Measurements from ENCODE around the gene ZNF358.

The ZNF358 gene

GRCh38 chr19:7552781-7553180 is 36.9 kb downstream of the ZNF358 start:
- Histone ChIP-seq H3K9me2 (replicated peaks; ENCODE audit: control insufficient read depth, low read length) (no peaks in the 10 kb centered on the region), H3K36me3 (ENCODE audit: control insufficient read depth, low read length) (peaks cover 33% of the 10 kb centered on the region; the same call in 1 of the 2 replicates)
- TF ChIP-seq EZH2phosphoT487 (IDR thresholded peaks at IDR 0.05; ENCODE audit: borderline replicate concordance, low read length): no peak
- no peak for TF ChIP-seq CTCF (IDR thresholded peaks at IDR 0.05; ENCODE audit: low read depth, low read length, poor library complexity, severe bottlenecking)

GRCh38 chr19:7554565-7554964 is 38.7 kb downstream of the ZNF358 start:
- TF ChIP-seq EZH2phosphoT487 (IDR thresholded peaks at IDR 0.05; ENCODE audit: borderline replicate concordance, low read length): no peak
- TF ChIP-seq CTCF (IDR thresholded peaks at IDR 0.05; ENCODE audit: low read depth, low read length, poor library complexity, severe bottlenecking): no peak
- Histone ChIP-seq H3K4me2 (ENCODE audit: low read length) (no peak overlapping the region), H3K4me3 (ENCODE audit: low read length) (no peak overlapping the region)

More at GRCh38 chr19:7552781-7553180, 36.9 kb downstream of the ZNF358 start:
- Histone ChIP-seq H3K4me3 (ENCODE audit: low read length) (no peak overlapping the region), H3K9me3 (ENCODE audit: control insufficient read depth, insufficient read depth, low read length) (no peaks in the 10 kb centered on the region), H3K79me2 (ENCODE audit: control insufficient read depth, low read length) (no peaks in the 10 kb centered on the region), H3K27me3 (ENCODE audit: control insufficient read depth, low read length) (no peaks in the 10 kb centered on the region), H3K4me2 (ENCODE audit: low read length) (no peak overlapping the region), H3K27ac (ENCODE audit: low read depth, low read length) (no peak overlapping the region), H3F3A (ENCODE audit: control insufficient read depth, insufficient read depth) (no peaks in the 10 kb centered on the region), H4K20me1 (ENCODE audit: control insufficient read depth, insufficient read depth, low read depth, low read length) (no peaks in the 10 kb centered on the region), H3K4me1 (ENCODE audit: control insufficient read depth, low read length) (no peaks in the 10 kb centered on the region)

GRCh38 chr19:7554990-7555864 is 39.3 kb downstream of the ZNF358 start:
- no peak overlapping the region for H3K4me3 ChIP-seq (ENCODE audit: low read length)
- H3K9me2 ChIP-seq (replicated peaks; ENCODE audit: control insufficient read depth, low read length): no peaks in the 10 kb centered on the region
- no peaks in the 10 kb centered on the region for H3K27me3 ChIP-seq (ENCODE audit: control insufficient read depth, low read length)
- H3K79me2 ChIP-seq (ENCODE audit: control insufficient read depth, low read length): no peaks in the 10 kb centered on the region
- no peak overlapping the region for H3K27ac ChIP-seq (ENCODE audit: low read depth, low read length)
- H3K4me2 ChIP-seq (ENCODE audit: low read length): no peak overlapping the region
- no peaks in the 10 kb centered on the region for H4K20me1 ChIP-seq (ENCODE audit: control insufficient read depth, insufficient read depth, low read depth, low read length)
- H3K4me1 ChIP-seq (ENCODE audit: control insufficient read depth, low read length): no peaks in the 10 kb centered on the region
- no peak for TF ChIP-seq EZH2phosphoT487 (IDR thresholded peaks at IDR 0.05; ENCODE audit: borderline replicate concordance, low read length)
- TF ChIP-seq CTCF (IDR thresholded peaks at IDR 0.05; ENCODE audit: low read depth, low read length, poor library complexity, severe bottlenecking): no peak
- H3K36me3 ChIP-seq (ENCODE audit: control insufficient read depth, low read length): peaks cover 42% of the 10 kb centered on the region; the same call in 1 of the 2 replicates
- no peaks in the 10 kb centered on the region for H3F3A ChIP-seq (ENCODE audit: control insufficient read depth, insufficient read depth)
- no peaks in the 10 kb centered on the region for H3K9me3 ChIP-seq (ENCODE audit: control insufficient read depth, insufficient read depth, low read length)

More at GRCh38 chr19:7554565-7554964, 38.7 kb downstream of the ZNF358 start:
- no peak overlapping the region for H3K27ac ChIP-seq (ENCODE audit: low read depth, low read length)
- peaks cover 44% of the 10 kb centered on the region; the same call in 1 of the 2 replicates for H3K36me3 ChIP-seq (ENCODE audit: control insufficient read depth, low read length)
- H3K9me3 ChIP-seq (ENCODE audit: control insufficient read depth, insufficient read depth, low read length): no peaks in the 10 kb centered on the region
- H3F3A ChIP-seq (ENCODE audit: control insufficient read depth, insufficient read depth): no peaks in the 10 kb centered on the region
- H3K4me1 ChIP-seq (ENCODE audit: control insufficient read depth, low read length): no peaks in the 10 kb centered on the region
- H3K9me2 ChIP-seq (replicated peaks; ENCODE audit: control insufficient read depth, low read length): no peaks in the 10 kb centered on the region
- H3K27me3 ChIP-seq (ENCODE audit: control insufficient read depth, low read length): no peaks in the 10 kb centered on the region
- H4K20me1 ChIP-seq (ENCODE audit: control insufficient read depth, insufficient read depth, low read depth, low read length): no peaks in the 10 kb centered on the region
- H3K79me2 ChIP-seq (ENCODE audit: control insufficient read depth, low read length): no peaks in the 10 kb centered on the region

Measured in DOHH2 (cell line).